HG03159 (cell line): Measurements from ENCODE around the gene RBL2.
"Not testable (repeated sequence)": the region's sequence is repeated elsewhere in the genome, so short reads cannot be mapped to it uniquely, and the experiment has no call there.

ENCODE experiments used
- ATAC-seq: cut with Tn5 transposase; IDR thresholded peaks from one replicate; pipeline ENCODE4 v1.9.1; 2021; ENCODE audit warnings: mild to moderate bottlenecking, moderate library complexity; ENCODE audit not compliant: unreplicated experiment

Gene RBL2

DNA sequence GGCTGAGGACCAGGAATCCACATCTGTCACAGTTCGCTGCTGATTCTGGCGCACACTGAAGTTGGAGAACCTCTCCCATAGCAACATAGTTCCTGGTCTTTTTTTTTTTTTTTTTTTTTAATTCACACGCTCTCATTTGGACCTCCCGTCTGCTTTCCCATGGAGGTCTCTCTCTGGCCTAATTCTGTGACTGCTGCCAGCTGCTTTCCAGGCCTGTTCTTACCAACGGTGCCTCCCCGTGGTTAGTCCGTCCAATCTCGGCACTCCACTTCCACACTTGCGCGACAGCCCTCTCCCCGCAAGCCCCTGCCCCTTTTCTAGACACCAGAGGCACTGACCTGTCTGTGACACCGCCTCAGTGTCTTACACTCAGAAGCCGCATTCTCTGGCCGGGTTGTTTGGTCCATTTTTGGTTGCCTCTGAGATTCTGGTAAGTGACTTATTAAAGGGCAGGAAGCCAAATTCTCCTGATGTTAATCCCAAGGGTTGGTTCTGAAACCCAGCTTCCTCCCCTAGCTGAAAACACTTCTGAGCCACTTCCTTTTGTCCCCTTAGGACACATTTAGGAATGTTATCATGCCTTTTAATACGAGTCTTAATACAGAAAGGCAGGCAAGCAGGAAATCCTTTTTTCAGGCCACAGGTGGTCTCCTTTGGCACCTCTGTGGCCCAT, 69.9 kb downstream of the RBL2 start:
- no peak for ATAC-seq

DNA sequence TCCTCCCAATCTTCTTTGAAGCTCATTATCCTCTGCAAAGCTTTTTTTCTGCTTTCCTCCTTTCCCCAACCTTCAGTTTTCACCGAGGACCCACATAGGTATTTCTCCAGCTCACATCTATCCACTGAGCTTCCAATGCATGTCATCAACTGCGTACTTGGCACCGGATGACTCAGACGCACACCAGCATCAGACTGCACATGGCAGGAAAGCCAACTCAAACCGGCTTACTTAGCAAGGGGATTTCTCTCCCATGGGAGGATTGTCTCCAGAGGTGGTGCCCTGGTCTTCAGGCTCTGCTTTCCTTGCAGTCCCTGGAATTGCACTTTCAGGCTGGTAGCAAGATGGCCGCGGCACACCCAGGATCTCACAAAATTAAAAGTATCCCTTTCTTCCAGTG, 70.4 kb downstream of the RBL2 start:
- ATAC-seq, result no peak

DNA sequence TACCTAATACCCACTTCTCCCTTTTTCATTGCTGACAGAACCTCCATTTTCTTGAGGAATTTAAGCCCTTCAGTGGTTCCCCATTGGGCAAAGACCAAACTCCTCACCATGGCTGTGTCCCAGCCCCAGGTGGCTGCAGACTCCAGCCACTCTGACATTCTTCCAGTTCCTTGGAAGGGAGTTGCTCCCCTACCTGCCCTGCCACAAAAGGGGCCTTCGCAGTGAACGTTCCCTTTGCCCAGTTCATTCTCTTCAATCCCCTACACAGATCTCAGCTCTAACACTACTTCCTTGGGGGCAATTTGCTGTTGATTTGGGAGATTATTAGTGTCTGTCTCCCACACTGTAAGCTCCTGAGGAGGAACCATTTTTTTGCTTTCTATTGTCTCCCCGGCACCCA, 72.0 kb downstream of the RBL2 start:
- ATAC-seq, result no peak

DNA sequence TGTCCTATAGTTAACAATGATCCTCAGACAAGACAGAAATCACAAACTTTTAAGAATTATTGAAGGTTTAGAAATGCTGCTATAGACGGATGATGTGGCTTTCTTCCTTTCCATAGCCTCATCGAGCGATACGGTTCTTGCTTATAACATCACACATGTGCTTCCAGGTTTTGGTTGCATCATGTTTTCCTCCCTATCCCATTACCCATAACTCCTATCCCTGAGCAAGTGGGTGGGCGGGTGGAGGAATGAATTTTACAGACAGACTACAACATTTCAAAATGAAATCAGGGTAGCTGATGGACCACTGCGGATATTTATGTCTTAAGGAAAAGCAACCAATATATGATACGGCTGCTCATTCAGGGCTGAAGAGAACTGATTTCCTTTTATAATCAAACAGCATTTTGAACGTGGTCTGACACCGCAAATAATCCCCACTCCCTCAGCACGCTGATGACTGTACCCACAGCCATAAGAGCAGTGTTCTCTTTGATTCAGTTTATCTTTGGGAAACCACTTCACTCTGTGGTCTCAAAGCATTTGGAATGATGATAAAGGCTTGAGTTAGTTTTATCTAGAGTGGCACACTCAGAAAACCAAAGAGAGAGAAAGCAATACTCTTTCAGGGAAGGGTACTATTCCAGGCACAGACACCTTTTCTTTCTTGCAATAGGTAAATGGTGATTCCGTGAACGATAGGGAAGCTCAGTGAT, 73.4 kb downstream of the RBL2 start:
- no peak for ATAC-seq

DNA sequence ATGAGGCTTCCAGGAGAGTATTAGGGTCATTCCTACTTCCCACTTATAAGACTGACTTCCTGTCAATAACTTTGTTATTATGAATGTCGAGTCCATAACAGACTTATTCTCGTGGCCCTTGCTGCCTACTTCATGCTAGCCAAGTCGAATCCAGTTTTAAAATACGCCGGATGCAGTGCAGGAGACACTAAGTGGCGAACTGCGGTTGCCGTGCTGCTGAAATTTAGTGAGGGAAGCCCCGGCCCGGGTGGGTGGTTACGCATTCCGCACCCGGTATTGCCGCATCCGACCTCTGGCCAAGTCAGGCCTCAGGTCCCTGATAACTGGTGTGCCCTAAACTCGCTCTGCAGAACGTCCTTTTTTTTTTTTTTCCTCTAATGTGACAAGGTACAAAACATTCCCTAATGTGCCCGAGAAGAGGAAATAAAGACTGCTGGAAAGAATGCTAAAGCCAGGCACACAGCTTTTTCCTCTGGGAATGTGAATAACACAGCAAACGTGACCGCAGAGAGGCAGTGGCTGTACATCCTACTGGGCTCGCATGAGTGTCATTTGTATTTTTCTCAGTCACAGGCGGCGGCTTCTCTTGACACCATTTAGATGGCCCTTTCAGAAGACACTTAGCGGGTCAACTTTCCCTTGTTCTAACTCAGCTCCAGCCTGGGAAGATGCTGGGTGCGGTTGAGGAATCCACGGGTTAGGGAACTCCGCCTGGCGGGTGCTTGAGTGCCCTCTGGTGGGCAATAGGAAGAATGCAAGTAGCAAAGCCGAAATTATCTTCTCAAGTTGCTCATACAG, 75.8 kb downstream of the RBL2 start:
- no peak for ATAC-seq

DNA sequence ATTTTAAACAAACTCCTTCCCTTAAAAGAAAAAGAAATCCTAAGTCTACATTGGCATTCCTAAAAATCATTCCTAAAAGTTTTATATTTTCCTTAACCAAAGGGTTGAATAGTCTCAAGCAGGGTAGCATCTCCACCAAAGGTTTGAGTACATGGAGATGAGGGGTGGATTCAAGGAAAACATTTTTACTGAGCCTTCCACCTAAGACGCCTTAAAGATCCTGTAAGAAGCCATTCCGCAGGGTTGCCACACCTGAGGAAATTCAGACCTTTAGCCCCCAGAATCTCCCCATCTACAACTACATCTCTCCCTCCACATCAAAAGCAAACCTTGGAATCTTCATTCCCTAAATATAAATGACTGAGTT, 76.4 kb downstream of the RBL2 start:
- ATAC-seq, result no peak

DNA sequence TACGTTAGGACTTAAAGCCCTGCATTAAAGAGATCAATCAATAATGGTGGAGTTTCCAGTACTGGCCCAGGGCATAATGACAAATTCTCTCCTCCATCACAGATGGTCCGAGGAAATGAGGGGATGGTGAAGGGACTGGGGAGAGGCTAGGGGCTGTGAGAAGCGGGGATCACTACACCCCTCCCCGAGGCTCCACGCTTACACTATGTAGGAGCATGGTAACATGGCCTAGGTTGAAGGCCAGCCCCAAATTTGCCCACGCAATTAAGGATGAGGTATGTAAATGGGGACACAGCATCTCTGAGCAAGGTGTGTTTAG, 76.8 kb downstream of the RBL2 start:
- no peak for ATAC-seq

DNA sequence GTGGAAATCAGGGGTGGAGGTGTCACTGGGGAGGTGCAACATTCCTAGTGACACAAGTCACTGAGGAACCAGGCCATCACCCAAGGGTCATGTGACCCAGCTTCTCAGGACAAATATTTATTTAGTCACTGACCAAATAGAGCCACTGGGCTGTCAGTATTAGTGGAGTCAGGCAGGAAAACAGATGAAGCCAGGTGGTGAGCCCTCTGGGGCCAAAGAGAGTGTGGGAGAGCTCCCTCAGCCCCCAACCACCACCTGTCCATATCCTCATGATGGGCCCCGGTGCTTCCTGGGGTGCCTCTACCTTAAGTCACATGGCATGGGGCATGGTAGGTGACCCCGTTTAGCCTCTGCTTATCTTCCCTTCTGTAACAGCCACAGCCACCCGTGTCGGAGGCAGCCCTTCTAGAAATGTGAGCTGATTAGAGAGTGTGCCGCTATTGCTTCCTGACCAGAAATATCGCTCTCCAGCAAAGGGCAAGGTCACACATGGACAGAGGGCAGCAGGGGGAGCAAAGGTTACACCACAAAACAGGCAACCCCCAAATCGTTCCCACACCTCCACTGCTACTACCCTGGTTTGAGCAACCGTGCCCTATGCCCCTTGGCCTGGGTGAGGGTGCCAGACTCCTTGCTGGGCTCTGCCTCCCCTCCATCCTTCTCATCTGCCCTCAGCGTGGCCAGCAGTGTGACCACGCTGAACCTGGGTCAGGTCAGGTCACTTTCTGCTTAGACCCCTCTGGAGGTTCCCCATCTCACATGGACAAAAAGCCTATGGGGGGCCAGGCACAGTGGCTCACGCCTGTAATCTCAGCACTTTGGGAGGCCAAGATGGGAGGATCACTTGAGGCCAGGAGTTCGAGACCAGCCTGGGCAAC, 77.4 kb downstream of the RBL2 start:
- no peak for ATAC-seq

DNA sequence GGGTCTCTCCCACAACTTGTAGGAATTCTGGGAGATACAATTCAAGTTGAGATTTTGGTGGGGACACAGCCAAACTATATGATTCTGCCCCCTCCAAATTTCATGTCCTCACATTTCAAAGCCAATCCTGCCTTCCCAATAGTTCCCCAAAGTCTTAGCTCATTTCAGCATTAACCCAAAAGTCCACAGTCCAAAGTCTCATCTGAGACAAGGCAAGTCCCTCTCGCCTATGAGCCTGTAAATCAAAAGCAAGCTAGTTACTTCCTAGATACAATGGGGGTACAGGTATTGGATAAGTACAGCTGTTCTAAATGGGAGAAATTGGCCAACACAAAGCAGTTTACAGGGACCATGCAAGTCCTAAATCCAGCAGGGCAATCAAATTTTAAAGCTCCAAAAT, 78.5 kb downstream of the RBL2 start:
- not testable (repeated sequence) for ATAC-seq

DNA sequence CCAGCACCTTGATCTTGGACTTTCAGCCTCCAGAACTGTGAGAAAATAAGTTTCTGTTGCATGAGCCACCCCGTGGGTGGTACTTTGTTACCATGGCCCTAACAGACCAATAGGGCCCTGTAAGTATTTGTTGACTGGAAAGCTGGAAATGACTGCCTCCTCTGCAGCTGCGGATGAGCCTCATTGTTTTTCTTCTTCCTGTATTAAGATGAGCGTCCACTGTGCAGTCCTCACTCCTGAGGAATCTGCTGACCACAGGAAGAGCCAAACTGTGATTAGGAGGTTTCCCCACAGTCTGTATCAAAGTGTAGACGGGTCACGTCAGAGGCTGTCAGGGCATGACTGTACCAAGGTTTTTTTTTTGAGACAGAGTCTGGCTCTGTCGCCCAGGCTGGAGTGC, 81.0 kb downstream of the RBL2 start:
- no peak for ATAC-seq

DNA sequence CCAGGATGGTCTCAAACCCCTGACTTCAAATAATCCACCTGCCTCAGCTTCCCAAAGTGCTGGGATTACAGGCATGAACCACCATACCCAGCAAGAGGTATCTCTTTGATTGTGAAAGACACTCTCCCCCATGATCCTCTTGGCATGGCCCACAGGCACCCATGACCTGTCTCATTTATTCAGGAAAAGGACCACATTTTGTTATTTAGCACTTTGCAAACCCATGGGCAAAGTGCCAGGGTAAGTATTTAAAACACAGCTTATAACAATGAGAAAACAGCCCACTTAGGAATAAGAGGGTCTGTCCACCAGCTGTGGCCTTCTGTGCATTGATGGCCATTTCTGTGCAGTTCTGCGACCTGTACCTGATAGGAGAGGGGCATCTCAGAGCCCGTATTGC, 81.5 kb downstream of the RBL2 start:
- no peak for ATAC-seq

DNA sequence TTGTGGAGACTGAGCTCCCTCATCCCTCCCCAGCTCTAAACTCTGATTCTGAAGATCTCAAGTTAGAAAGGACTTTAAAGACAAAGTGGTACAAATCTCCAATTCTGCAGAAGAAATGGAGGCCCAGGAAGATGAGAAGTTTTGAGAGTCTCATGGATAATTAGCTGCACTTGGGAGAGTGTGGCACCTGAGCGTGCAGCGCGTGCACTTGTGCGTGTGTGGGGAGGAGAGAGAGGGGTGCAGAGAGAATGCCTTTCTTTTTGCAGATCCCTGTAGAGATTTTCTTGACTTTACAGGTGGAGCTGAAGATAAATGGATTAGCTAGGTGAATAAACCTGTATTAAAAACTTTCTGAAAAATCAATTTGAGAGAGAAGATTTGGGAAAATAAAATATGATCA, 83.6 kb downstream of the RBL2 start:
- ATAC-seq, result no peak

DNA sequence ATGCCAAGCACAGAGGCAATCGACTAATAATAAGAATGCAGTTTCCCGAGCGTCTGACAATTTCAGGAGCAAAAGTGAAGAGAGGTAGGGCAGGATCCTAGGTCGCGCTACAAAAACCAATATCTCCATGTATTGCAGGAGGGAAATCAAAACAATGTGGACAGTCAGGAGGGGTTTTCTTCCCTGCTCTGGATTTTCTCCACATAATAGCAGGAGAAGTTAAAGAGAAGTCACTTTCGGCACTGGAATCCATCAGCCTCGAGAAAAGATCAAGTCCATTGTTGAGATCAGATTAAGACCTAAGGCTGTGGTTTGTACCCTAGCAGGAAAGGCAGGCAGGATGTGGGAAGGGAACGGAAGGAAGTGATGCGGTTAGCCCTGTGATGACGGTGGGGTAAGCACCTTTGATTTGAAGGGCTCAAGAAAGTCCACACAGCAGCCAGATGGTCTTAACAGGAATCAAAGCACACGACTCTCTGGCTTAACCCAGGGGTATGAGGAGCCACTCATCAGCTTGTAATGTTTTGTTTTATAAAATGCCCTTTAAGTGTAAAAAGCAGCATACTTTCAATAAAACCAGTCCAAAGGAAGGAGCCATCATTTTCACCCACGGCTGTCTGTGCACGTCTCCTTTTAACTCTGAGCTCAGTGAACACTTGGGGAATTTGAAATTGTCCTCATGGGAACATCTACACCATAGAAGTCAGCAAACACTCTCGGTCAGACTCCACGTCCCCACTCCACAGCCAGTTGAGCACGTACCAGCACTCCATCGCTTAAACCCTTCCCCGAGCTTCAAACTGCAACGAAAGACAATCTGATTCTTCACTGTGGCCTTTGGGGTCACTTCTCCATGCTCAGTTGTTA, 84.5 kb downstream of the RBL2 start:
- ATAC-seq, result peak; percentile 96

DNA sequence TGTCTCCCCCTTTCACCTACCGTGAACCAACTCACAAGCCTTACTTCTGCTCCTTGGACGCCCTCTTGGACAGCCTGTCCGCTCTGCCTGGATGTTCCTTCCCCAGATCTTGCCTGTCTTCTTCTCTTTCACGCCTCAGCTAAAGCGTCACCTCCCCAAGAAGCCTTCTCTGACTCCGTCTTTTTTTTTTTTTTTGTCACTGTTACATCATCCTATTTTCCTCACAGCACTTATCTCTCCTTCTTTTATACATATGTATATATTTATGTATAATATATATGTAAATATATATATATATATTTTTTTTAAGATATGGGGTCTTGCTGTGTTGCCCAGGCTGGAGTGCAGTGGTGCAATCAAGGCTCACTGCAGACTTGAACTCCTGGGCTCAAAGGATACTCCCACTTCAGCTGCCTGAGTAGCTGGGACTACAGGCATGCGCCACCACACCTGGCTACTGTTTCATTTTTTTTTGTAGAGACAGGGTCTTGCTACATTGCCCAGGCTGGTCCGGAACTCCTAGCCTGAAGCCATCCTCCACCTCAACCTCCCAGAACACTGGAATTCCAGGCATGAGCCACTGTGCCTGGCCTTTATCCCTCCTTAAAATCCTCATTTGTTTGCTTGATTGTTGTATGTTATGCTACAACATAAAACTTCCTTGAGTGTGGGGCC, 85.3 kb downstream of the RBL2 start:
- no peak for ATAC-seq

DNA sequence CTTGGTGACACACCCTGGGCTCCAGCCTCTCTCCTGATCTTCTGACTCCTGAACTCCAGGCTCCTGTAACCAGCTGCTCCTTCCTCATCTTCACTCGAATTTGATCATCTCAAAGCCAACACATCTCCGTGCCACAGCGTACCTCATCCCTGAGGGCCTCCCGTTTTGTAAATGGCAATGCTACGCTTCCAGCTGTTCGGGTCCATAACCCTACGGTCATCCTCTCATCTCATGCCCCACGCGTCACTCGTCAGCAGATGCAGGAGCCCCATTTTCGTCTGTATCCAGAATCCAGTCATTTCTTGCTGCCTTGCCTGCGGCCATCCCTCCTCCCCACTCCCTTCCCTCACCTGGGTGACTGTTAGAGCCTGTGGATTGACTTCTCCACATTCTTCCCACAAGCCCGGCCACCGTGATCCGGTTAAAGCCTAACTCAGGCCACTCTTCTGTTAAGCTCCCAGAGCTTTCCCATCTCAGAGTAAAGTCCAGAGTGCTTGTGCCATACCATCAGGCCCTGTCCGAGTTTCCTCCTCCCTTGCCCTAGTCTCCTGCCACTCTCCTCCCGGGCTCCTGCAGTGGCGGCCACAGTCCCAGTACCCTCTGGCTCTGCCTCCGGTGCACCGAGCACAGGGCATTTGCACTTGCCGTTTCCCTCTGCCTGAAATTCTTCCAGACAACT, 89.0 kb downstream of the RBL2 start:
- no peak for ATAC-seq

DNA sequence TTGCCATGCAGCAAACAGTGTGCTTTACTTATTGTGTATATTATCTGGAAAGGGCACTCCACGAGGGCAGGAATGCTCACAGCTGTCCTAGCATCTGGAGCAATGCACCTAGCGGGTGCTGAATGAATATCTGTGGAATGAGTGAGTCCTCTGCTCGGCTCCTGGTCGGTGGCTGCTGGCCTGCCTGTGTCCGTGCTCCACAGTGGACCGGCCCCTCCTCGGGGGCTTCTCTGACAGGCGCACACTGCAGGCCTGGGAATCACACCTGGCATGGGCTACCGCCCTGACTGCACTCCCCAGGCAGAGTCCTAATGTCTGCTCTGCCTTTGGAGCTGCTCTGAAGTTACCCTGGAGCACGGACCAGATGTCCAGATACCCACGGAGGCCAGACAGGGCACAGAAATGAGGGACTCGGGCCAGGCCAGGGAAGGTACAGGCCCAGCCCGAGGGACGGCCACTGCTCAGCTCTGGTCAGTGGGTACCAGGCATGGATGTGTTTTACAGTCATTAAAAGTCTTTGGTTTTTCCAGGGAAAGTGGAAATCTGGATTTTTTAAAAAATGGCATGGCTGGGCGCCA, 89.8 kb downstream of the RBL2 start:
- no peak for ATAC-seq

DNA sequence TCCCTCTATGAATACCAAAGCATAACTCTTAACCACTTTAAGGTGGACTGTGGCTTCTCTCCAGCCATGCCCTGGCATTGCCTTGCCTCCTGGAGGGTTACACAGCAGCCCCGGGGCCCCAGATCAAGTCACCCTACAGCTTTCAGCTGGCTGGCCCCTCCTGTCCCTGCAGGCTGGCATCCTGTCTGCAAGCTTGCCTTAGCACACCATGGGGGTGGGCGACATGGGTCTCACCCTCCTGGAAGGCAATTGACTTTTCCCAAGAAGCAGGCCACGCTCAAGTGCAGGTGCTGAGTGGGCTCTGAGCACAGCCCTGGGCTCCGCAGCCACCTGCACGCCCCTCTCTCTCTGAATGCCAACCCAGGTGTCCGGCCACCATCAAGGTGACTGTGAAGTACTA, 94.5 kb downstream of the RBL2 start:
- ATAC-seq, result no peak

DNA sequence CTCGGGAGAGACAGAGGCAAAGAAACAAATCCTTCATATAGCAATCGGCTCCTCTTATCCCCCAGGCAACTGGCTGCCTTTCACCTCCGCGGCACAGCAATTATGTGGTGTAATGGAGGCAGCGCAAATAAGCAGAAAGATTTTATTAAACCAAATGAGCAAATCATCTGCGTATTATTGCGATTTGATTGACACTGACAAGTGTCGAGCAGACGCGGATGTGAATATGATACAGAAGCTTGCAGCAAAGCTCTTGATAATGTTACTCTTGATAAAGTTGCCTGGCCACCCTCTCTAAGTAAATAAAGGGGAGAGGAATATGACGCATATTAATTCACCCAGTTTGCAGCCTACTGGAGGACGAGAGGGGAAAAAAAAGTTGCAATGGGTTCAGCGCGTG, 95.2 kb downstream of the RBL2 start:
- ATAC-seq, result no peak

DNA sequence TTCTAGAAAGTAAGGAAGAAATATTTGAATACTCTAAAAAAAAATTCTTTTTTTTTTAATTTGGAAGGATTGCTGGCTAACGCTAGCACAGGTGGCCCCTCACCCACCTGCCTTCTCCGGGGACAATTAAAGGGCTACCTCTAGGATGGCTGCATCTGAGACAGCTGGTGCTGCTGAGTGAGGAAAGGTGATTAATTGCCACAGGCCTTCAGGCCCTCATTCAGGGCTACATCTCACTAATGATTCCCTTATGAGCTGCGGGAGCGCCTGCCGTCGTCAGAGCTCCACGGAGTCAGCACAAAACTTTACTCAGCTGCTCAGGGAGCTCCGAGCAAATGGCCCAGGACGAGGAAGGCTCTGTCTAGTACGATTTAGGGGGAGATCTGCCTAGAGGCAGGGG, 95.8 kb downstream of the RBL2 start:
- ATAC-seq, result no peak
